Measurements from ENCODE around the gene KLHL3. TPM values are rescaled to one million over a fixed set of nuclear protein-coding genes. Genes with fewer than 3 reads are reported as not detected.

Gene KLHL3
- total and polyA plus RNA-seq, 2 experiments from 2014 or later: 4.9 to 10.8 TPM

DNA sequence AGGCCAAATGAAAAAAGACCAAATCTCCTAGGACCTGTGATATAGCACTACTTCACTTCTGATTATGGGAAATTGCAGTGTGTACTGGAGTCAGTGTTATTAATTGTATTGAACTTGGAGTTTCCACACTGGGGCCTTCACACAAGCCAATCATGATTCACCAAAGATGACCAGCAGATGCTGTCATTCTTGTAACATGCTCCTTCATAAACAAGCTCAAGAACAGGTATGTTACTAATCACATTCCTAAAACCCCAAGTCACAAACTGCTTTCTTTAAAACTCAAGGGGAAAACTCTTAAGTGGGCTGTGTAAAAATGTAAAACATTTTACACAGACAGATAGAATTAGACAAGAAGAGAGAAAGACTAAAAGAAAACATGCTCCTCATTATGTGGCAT is 5.6 kb downstream of the KLHL3 start:
- peaks cover 2% of the 10 kb centered on the region for H3K27me3 Mint-ChIP-seq (ENCODE audit: insufficient read depth, low read depth, poor library complexity)
- H3K9me3 Mint-ChIP-seq: no peaks in the 10 kb centered on the region
- no peaks in the 10 kb centered on the region for H3K36me3 ChIP-seq (ENCODE audit: insufficient read depth)
- peaks cover 10% of the 10 kb centered on the region; the same call in 1 of the 2 replicates for H3K4me1 ChIP-seq (ENCODE audit: insufficient read depth)
- no peaks in the 10 kb centered on the region for H3K27me3 ChIP-seq (ENCODE audit: insufficient read depth)
- no peaks in the 10 kb centered on the region for H3K9me2 ChIP-seq (ENCODE audit: insufficient read depth)
- H3K79me2 ChIP-seq (replicated peaks; ENCODE audit: insufficient read depth): peaks cover 88% of the 10 kb centered on the region
- no peak for DNase-seq (ENCODE audit: low spot score)
- no peak overlapping the region for H3K27ac ChIP-seq (ENCODE audit: low read depth)
- no peak overlapping the region for H2AFZ ChIP-seq
- H3K4me3 Mint-ChIP-seq: no peak overlapping the region
- ATAC-seq: no peak
- TF ChIP-seq EZH2 (IDR thresholded peaks at IDR 0.05; ENCODE audit: low read depth, unreplicated experiment) (no peak), STAT1 (IDR thresholded peaks at IDR 0.05; ENCODE audit: unreplicated experiment) (no peak), POLR2AphosphoS5 (IDR thresholded peaks at IDR 0.05; ENCODE audit: low read depth) (no peak), NANOG (IDR thresholded peaks at IDR 0.05; ENCODE audit: borderline replicate concordance) (no peak)
- TF ChIP-seq, protein P1, sequence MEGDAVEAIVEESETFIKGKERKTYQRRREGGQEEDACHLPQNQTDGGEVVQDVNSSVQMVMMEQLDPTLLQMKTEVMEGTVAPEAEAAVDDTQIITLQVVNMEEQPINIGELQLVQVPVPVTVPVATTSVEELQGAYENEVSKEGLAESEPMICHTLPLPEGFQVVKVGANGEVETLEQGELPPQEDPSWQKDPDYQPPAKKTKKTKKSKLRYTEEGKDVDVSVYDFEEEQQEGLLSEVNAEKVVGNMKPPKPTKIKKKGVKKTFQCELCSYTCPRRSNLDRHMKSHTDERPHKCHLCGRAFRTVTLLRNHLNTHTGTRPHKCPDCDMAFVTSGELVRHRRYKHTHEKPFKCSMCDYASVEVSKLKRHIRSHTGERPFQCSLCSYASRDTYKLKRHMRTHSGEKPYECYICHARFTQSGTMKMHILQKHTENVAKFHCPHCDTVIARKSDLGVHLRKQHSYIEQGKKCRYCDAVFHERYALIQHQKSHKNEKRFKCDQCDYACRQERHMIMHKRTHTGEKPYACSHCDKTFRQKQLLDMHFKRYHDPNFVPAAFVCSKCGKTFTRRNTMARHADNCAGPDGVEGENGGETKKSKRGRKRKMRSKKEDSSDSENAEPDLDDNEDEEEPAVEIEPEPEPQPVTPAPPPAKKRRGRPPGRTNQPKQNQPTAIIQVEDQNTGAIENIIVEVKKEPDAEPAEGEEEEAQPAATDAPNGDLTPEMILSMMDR (conservative IDR thresholded peaks at IDR 0.05; ENCODE audit: low read depth in 2 of 2): no peak
- TF ChIP-seq, protein P2, sequence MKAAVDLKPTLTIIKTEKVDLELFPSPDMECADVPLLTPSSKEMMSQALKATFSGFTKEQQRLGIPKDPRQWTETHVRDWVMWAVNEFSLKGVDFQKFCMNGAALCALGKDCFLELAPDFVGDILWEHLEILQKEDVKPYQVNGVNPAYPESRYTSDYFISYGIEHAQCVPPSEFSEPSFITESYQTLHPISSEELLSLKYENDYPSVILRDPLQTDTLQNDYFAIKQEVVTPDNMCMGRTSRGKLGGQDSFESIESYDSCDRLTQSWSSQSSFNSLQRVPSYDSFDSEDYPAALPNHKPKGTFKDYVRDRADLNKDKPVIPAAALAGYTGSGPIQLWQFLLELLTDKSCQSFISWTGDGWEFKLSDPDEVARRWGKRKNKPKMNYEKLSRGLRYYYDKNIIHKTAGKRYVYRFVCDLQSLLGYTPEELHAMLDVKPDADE (IDR thresholded peaks at IDR 0.05): no peak
- no peak overlapping the region for H3K4me2 ChIP-seq
- no peaks in the 10 kb centered on the region for H3F3A ChIP-seq (replicated peaks; ENCODE audit: low read depth)
- H3K36me3 Mint-ChIP-seq (ENCODE audit: low read depth): no peaks in the 10 kb centered on the region
- H4K20me1 ChIP-seq (replicated peaks; ENCODE audit: insufficient read depth): peaks cover 5% of the 10 kb centered on the region; the same call in 1 of the 2 replicates
- no peak overlapping the region; the same call in 1 of the 2 replicates for H3K27ac Mint-ChIP-seq
- no peak overlapping the region for H3K4me3 ChIP-seq
- peaks cover 19% of the 10 kb centered on the region; the same call in 2 of the 3 replicates for H3K4me1 Mint-ChIP-seq

DNA sequence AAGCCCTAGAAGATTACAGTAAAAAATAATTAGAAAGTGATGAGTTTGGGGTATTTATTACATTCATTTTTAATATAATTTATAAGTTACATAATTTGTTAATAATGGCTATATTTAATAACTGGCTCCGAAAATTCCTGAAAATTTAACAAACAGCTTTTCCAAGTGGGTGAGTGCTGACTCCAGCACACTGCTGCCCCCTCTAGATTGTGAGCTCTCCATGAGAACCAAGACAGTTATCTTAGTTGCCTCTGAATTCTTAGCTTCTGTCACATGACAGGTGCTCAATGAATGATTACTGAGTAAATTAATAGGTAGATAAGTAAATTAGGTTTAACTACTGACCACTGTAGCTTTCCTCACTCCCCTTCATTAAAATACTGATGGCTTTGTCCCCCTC is 7.8 kb downstream of the KLHL3 start:
- H3K27ac ChIP-seq (ENCODE audit: low read depth): no peak overlapping the region
- no peaks in the 10 kb centered on the region for H3K4me1 ChIP-seq (ENCODE audit: insufficient read depth)
- ATAC-seq: peak; percentile 37; the same call in 2 of the 3 replicates
- H3K27me3 ChIP-seq (ENCODE audit: insufficient read depth): no peaks in the 10 kb centered on the region
- no peak overlapping the region for H3K4me3 Mint-ChIP-seq
- no peaks in the 10 kb centered on the region for H3K36me3 ChIP-seq (ENCODE audit: insufficient read depth)
- H3K9me3 Mint-ChIP-seq: no peaks in the 10 kb centered on the region
- H3K4me1 Mint-ChIP-seq: peaks cover 2% of the 10 kb centered on the region; the same call in 1 of the 3 replicates
- no peak overlapping the region for H2AFZ ChIP-seq
- no peaks in the 10 kb centered on the region for H3K36me3 Mint-ChIP-seq (ENCODE audit: low read depth)
- H3K27me3 Mint-ChIP-seq (ENCODE audit: insufficient read depth, low read depth, poor library complexity): no peaks in the 10 kb centered on the region
- H3K9me2 ChIP-seq (ENCODE audit: insufficient read depth): no peaks in the 10 kb centered on the region
- no peak overlapping the region for H3K4me3 ChIP-seq
- DNase-seq (ENCODE audit: low spot score): peak; percentile 23
- H3K27ac Mint-ChIP-seq: no peak overlapping the region
- H3K4me2 ChIP-seq: no peak overlapping the region
- TF ChIP-seq, protein P1 (conservative IDR thresholded peaks at IDR 0.05; ENCODE audit: low read depth in 2 of 2): peak in 1 of 2 experiments; percentile 43; a peak in 3 of 4 replicates
- TF ChIP-seq, protein P3, sequence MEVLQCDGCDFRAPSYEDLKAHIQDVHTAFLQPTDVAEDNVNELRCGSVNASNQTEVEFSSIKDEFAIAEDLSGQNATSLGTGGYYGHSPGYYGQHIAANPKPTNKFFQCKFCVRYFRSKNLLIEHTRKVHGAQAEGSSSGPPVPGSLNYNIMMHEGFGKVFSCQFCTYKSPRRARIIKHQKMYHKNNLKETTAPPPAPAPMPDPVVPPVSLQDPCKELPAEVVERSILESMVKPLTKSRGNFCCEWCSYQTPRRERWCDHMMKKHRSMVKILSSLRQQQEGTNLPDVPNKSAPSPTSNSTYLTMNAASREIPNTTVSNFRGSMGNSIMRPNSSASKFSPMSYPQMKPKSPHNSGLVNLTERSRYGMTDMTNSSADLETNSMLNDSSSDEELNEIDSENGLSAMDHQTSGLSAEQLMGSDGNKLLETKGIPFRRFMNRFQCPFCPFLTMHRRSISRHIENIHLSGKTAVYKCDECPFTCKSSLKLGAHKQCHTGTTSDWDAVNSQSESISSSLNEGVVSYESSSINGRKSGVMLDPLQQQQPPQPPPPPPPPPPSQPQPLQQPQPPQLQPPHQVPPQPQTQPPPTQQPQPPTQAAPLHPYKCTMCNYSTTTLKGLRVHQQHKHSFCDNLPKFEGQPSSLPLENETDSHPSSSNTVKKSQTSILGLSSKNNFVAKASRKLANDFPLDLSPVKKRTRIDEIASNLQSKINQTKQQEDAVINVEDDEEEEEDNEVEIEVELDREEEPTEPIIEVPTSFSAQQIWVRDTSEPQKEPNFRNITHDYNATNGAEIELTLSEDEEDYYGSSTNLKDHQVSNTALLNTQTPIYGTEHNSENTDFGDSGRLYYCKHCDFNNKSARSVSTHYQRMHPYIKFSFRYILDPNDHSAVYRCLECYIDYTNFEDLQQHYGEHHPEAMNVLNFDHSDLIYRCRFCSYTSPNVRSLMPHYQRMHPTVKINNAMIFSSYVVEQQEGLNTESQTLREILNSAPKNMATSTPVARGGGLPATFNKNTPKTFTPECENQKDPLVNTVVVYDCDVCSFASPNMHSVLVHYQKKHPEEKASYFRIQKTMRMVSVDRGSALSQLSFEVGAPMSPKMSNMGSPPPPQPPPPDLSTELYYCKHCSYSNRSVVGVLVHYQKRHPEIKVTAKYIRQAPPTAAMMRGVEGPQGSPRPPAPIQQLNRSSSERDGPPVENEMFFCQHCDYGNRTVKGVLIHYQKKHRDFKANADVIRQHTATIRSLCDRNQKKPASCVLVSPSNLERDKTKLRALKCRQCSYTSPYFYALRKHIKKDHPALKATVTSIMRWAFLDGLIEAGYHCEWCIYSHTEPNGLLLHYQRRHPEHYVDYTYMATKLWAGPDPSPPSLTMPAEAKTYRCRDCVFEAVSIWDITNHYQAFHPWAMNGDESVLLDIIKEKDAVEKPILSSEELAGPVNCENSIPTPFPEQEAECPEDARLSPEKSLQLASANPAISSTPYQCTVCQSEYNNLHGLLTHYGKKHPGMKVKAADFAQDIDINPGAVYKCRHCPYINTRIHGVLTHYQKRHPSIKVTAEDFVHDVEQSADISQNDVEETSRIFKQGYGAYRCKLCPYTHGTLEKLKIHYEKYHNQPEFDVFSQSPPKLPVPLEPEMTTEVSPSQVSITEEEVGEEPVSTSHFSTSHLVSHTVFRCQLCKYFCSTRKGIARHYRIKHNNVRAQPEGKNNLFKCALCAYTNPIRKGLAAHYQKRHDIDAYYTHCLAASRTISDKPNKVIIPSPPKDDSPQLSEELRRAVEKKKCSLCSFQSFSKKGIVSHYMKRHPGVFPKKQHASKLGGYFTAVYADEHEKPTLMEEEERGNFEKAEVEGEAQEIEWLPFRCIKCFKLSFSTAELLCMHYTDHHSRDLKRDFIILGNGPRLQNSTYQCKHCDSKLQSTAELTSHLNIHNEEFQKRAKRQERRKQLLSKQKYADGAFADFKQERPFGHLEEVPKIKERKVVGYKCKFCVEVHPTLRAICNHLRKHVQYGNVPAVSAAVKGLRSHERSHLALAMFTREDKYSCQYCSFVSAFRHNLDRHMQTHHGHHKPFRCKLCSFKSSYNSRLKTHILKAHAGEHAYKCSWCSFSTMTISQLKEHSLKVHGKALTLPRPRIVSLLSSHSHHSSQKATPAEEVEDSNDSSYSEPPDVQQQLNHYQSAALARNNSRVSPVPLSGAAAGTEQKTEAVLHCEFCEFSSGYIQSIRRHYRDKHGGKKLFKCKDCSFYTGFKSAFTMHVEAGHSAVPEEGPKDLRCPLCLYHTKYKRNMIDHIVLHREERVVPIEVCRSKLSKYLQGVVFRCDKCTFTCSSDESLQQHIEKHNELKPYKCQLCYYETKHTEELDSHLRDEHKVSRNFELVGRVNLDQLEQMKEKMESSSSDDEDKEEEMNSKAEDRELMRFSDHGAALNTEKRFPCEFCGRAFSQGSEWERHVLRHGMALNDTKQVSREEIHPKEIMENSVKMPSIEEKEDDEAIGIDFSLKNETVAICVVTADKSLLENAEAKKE (CRISPR knock-in tag; IDR thresholded peaks at IDR 0.05): no peak
- H3F3A ChIP-seq (replicated peaks; ENCODE audit: low read depth): no peaks in the 10 kb centered on the region
- peaks cover 5% of the 10 kb centered on the region for H4K20me1 ChIP-seq (replicated peaks; ENCODE audit: insufficient read depth)
- H3K79me2 ChIP-seq (replicated peaks; ENCODE audit: insufficient read depth): peaks cover 75% of the 10 kb centered on the region

Measured in GM23338 (cell line).